HepG2 (cell line): ENCODE results near the gene TCEA3. TPM values are rescaled to one million over a fixed set of nuclear protein-coding genes. Genes with fewer than 3 reads are reported as not detected.

Experiments
- ATF7 ChIP-seq, 2 experiments: fragments of 450-650 bp in 1 of 2; sonication (generic) in 1 of 2; formaldehyde crosslinking in 1 of 2; IDR thresholded peaks; 2 replicates each; pipeline versions ENCODE4 v1.4.0 to v1.6.1; 2016 to 2020; ENCODE audit warnings: antibody characterized with exemption in 1 of 2, mild to moderate bottlenecking in 1 of 2, missing genetic modification reagents in 1 of 2
- ATRX ChIP-seq: sonication (generic); formaldehyde crosslinking; IDR thresholded peaks from 2 replicates; pipeline ENCODE4 v1.4.0; 2020; ENCODE audit warnings: missing genetic modification reagents, borderline replicate concordance
- ELK4 ChIP-seq: sonication (generic); formaldehyde crosslinking; IDR thresholded peaks from 2 replicates; pipeline ENCODE4 v1.9.0; 2021; ENCODE audit warnings: missing genetic modification reagents, borderline replicate concordance
- KLF9 ChIP-seq: IDR thresholded peaks from 2 replicates; pipeline ENCODE4 v1.6.1; 2016; ENCODE audit warnings: low read depth
- MZF1 ChIP-seq: sonication (generic); formaldehyde crosslinking; IDR thresholded peaks from 2 replicates; pipeline ENCODE4 v1.8.1; 2023; ENCODE audit warnings: mild to moderate bottlenecking, missing genetic modification reagents, borderline replicate concordance
- PHB2 ChIP-seq: fragments of 450-650 bp; IDR thresholded peaks from 2 replicates; pipeline ENCODE4 v1.6.1; 2018; ENCODE audit not compliant: partially characterized antibody
- TEAD3 ChIP-seq: optimal IDR thresholded peaks from 2 replicates; pipeline ENCODE3; 2016; ENCODE audit warnings: borderline replicate concordance
- ZBTB37 ChIP-seq: sonication (generic); formaldehyde crosslinking; IDR thresholded peaks from 2 replicates; pipeline ENCODE4 v1.4.0; 2020; ENCODE audit warnings: mild to moderate bottlenecking, missing genetic modification reagents
- ZBTB40 ChIP-seq, 2 experiments: fragments of 450-650 bp in 1 of 2; sonication (generic) in 1 of 2; formaldehyde crosslinking in 1 of 2; IDR thresholded peaks; 2 replicates each; pipeline versions ENCODE4 v1.6.1 to v1.8.0; 2016 to 2022; ENCODE audit warnings: antibody characterized with exemption in 1 of 2, mild to moderate bottlenecking in 1 of 2, missing genetic modification reagents in 1 of 2
- ZBTB42 ChIP-seq: sonication (generic); formaldehyde crosslinking; IDR thresholded peaks from 2 replicates; pipeline ENCODE4 v1.5.0; 2020; ENCODE audit warnings: mild to moderate bottlenecking, missing genetic modification reagents
- ZFP36L1 ChIP-seq: sonication (generic); formaldehyde crosslinking; IDR thresholded peaks from 2 replicates; pipeline ENCODE4 v1.8.0; 2022; ENCODE audit warnings: mild to moderate bottlenecking, missing genetic modification reagents, moderate library complexity
- ZIK1 ChIP-seq: sonication (generic); formaldehyde crosslinking; IDR thresholded peaks from 2 replicates; pipeline ENCODE4 v1.5.0; 2020; ENCODE audit warnings: mild to moderate bottlenecking, low read depth, missing genetic modification reagents, borderline replicate concordance
- ZMYM2 ChIP-seq: sonication (generic); formaldehyde crosslinking; IDR thresholded peaks from 2 replicates; pipeline ENCODE4 v1.8.0; 2022; ENCODE audit warnings: mild to moderate bottlenecking, missing genetic modification reagents
- ZNF546 ChIP-seq: sonication (generic); formaldehyde crosslinking; conservative IDR thresholded peaks from 2 replicates; pipeline ENCODE4 v1.8.1; 2023; ENCODE audit warnings: mild to moderate bottlenecking, missing genetic modification reagents
- ZNF713 ChIP-seq: sonication (generic); formaldehyde crosslinking; IDR thresholded peaks from 2 replicates; pipeline ENCODE4 v1.4.0; 2020; ENCODE audit warnings: mild to moderate bottlenecking, missing genetic modification reagents
- ZNF747 ChIP-seq: sonication (generic); formaldehyde crosslinking; IDR thresholded peaks from 2 replicates; pipeline ENCODE4 v1.8.1; 2023; ENCODE audit warnings: missing genetic modification reagents, mild to moderate bottlenecking, borderline replicate concordance
- ZNF792 ChIP-seq: IDR thresholded peaks from 2 replicates; pipeline ENCODE4 v1.6.1; 2016
- polyA plus RNA-seq, 8 experiments: library from polyadenylated mRNA; depleted of rRNA in 3 of 8; stranded (reverse) in 7 of 8; unstranded in 1 of 8; fragments of >200 nt; fragmentation: Illumina TruSeq in 4 of 8; extraction: Trizol in 4 of 8; gene quantifications; 2 replicates each; pipeline versions ENCODE4 v1.2.1 to v1.2.3, GENCODE V29; 2011 to 2016; ENCODE audit warnings: low read depth in 4 of 8, missing spikeins in 1 of 8, mixed read lengths in 1 of 8; ENCODE audit not compliant: insufficient read depth in 1 of 8
- total RNA-seq, 5 experiments: library from RNA; depleted of rRNA; stranded (reverse); fragments of >200 nt; fragmentation: Illumina TruSeq; extraction: Trizol; gene quantifications; 2 replicates each; pipeline ENCODE4 v1.2.3, GENCODE V29; 2016; ENCODE audit warnings: low read depth in 1 of 5

The TCEA3 gene
- total and polyA plus RNA-seq, 2 of the 13 experiments (the other 11 are each of a cell fraction or from before 2014, with no cell fraction given) = 55.5 to 84.6 TPM

GRCh38 chr1:23344111-23344986 is 80.2 kb downstream of the TCEA3 start, which contains the start of gene HNRNPR (continued):
- TF ChIP-seq ZNF792 (CRISPR knock-in tag) (no peak; the same call in none of the 2 replicates), ZNF546 (peak; percentile 74; the same call in 1 of the 2 replicates), KLF9 (CRISPR knock-in tag) (peak; percentile 56; the same call in 1 of the 2 replicates), ZNF747 (CRISPR knock-in tag) (no peak), ELK4 (no peak), ZFP36L1 (CRISPR knock-in tag) (no peak), MZF1 (no peak), ZMYM2 (CRISPR knock-in tag) (no peak), TEAD3 (CRISPR knock-in tag) (no peak), ZBTB40 (IDR thresholded peaks at IDR 0.05) (no peak), ZBTB40 (CRISPR knock-in tag; IDR thresholded peaks at IDR 0.05) (peak; percentile 52; the same call in 1 of the 2 replicates), ATRX (CRISPR knock-in tag) (no peak), ZIK1 (CRISPR knock-in tag) (peak; percentile 67), ZNF713 (no peak), PHB2 (no peak), ZBTB37 (CRISPR knock-in tag) (0 out of 2 replicates have a peak, but pooled peaks have one; percentile 16), ATF7 (IDR thresholded peaks at IDR 0.05) (no peak), ATF7 (CRISPR knock-in tag; IDR thresholded peaks at IDR 0.05) (no peak), ZBTB42 (peak; percentile 36; the same call in 1 of the 2 replicates)
